Measurements from ENCODE around the gene AGPAT2.

DNA sequence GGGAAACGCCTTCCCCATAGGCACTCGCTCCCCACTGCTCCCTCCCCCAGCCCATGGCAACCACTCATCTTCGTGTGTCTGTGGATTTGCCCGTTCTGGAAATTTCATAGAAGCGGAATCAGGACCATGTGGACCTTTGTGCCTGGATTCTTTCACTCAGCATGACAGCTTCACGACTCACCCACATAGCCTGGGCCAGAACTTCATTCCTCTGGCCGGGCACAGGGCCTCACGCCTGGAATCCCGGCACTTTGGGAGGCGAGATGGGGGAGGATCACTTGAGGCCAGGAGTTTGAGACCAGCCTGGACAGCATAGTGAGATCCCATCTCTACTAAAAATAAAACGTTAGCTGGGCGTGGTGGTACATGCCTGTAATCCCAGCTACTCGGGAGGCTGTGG lies 13.0 kb upstream of the AGPAT2 start:
- TF ChIP-seq, protein P1, sequence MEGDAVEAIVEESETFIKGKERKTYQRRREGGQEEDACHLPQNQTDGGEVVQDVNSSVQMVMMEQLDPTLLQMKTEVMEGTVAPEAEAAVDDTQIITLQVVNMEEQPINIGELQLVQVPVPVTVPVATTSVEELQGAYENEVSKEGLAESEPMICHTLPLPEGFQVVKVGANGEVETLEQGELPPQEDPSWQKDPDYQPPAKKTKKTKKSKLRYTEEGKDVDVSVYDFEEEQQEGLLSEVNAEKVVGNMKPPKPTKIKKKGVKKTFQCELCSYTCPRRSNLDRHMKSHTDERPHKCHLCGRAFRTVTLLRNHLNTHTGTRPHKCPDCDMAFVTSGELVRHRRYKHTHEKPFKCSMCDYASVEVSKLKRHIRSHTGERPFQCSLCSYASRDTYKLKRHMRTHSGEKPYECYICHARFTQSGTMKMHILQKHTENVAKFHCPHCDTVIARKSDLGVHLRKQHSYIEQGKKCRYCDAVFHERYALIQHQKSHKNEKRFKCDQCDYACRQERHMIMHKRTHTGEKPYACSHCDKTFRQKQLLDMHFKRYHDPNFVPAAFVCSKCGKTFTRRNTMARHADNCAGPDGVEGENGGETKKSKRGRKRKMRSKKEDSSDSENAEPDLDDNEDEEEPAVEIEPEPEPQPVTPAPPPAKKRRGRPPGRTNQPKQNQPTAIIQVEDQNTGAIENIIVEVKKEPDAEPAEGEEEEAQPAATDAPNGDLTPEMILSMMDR (conservative IDR thresholded peaks at IDR 0.05; ENCODE audit: low read depth, low read length), result no peak
- TF ChIP-seq EZH2 (IDR thresholded peaks at IDR 0.05; ENCODE audit: low read length, unreplicated experiment) (no peak), EZH2phosphoT487 (IDR thresholded peaks at IDR 0.05; ENCODE audit: borderline replicate concordance, low read length) (no peak)
